ENCODE measurements around the gene STAB1. TPM values are rescaled to one million over a fixed set of nuclear protein-coding genes. Genes with fewer than 3 reads are reported as not detected.

The STAB1 gene
- total and polyA plus RNA-seq, 2 of the 13 experiments (the other 11 are each of a cell fraction or from before 2014, with no cell fraction given): 0.09 to 0.34 TPM

- TF ChIP-seq, protein P1, sequence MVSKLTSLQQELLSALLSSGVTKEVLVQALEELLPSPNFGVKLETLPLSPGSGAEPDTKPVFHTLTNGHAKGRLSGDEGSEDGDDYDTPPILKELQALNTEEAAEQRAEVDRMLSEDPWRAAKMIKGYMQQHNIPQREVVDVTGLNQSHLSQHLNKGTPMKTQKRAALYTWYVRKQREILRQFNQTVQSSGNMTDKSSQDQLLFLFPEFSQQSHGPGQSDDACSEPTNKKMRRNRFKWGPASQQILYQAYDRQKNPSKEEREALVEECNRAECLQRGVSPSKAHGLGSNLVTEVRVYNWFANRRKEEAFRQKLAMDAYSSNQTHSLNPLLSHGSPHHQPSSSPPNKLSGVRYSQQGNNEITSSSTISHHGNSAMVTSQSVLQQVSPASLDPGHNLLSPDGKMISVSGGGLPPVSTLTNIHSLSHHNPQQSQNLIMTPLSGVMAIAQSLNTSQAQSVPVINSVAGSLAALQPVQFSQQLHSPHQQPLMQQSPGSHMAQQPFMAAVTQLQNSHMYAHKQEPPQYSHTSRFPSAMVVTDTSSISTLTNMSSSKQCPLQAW (CRISPR knock-in tag; IDR thresholded peaks at IDR 0.05): peak; percentile 86
- TF ChIP-seq ZNF639 (CRISPR knock-in tag; conservative IDR thresholded peaks at IDR 0.05) (no peak; the same call in 1 of the 2 replicates), ZNF878 (CRISPR knock-in tag; IDR thresholded peaks at IDR 0.05) (peak; percentile 88), ZNF710 (CRISPR knock-in tag; IDR thresholded peaks at IDR 0.05; ENCODE audit: borderline replicate concordance) (no peak; the same call in 1 of the 2 replicates), ZBTB7A (CRISPR knock-in tag; IDR thresholded peaks at IDR 0.05) (peak; percentile 87), ZNF24 (IDR thresholded peaks at IDR 0.05) (no peak), HOXA5 (CRISPR knock-in tag; IDR thresholded peaks at IDR 0.05) (peak; percentile 97), MBNL3 (CRISPR knock-in tag; conservative IDR thresholded peaks at IDR 0.05) (no peak)
- TF ChIP-seq, protein P2, sequence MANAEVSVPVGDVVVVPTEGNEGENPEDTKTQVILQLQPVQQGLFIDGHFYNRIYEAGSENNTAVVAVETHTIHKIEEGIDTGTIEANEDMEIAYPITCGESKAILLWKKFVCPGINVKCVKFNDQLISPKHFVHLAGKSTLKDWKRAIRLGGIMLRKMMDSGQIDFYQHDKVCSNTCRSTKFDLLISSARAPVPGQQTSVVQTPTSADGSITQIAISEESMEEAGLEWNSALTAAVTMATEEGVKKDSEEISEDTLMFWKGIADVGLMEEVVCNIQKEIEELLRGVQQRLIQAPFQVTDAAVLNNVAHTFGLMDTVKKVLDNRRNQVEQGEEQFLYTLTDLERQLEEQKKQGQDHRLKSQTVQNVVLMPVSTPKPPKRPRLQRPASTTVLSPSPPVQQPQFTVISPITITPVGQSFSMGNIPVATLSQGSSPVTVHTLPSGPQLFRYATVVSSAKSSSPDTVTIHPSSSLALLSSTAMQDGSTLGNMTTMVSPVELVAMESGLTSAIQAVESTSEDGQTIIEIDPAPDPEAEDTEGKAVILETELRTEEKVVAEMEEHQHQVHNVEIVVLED (CRISPR knock-in tag; IDR thresholded peaks at IDR 0.05; ENCODE audit: borderline replicate concordance): peak; percentile 79
- TF ChIP-seq, protein P3, sequence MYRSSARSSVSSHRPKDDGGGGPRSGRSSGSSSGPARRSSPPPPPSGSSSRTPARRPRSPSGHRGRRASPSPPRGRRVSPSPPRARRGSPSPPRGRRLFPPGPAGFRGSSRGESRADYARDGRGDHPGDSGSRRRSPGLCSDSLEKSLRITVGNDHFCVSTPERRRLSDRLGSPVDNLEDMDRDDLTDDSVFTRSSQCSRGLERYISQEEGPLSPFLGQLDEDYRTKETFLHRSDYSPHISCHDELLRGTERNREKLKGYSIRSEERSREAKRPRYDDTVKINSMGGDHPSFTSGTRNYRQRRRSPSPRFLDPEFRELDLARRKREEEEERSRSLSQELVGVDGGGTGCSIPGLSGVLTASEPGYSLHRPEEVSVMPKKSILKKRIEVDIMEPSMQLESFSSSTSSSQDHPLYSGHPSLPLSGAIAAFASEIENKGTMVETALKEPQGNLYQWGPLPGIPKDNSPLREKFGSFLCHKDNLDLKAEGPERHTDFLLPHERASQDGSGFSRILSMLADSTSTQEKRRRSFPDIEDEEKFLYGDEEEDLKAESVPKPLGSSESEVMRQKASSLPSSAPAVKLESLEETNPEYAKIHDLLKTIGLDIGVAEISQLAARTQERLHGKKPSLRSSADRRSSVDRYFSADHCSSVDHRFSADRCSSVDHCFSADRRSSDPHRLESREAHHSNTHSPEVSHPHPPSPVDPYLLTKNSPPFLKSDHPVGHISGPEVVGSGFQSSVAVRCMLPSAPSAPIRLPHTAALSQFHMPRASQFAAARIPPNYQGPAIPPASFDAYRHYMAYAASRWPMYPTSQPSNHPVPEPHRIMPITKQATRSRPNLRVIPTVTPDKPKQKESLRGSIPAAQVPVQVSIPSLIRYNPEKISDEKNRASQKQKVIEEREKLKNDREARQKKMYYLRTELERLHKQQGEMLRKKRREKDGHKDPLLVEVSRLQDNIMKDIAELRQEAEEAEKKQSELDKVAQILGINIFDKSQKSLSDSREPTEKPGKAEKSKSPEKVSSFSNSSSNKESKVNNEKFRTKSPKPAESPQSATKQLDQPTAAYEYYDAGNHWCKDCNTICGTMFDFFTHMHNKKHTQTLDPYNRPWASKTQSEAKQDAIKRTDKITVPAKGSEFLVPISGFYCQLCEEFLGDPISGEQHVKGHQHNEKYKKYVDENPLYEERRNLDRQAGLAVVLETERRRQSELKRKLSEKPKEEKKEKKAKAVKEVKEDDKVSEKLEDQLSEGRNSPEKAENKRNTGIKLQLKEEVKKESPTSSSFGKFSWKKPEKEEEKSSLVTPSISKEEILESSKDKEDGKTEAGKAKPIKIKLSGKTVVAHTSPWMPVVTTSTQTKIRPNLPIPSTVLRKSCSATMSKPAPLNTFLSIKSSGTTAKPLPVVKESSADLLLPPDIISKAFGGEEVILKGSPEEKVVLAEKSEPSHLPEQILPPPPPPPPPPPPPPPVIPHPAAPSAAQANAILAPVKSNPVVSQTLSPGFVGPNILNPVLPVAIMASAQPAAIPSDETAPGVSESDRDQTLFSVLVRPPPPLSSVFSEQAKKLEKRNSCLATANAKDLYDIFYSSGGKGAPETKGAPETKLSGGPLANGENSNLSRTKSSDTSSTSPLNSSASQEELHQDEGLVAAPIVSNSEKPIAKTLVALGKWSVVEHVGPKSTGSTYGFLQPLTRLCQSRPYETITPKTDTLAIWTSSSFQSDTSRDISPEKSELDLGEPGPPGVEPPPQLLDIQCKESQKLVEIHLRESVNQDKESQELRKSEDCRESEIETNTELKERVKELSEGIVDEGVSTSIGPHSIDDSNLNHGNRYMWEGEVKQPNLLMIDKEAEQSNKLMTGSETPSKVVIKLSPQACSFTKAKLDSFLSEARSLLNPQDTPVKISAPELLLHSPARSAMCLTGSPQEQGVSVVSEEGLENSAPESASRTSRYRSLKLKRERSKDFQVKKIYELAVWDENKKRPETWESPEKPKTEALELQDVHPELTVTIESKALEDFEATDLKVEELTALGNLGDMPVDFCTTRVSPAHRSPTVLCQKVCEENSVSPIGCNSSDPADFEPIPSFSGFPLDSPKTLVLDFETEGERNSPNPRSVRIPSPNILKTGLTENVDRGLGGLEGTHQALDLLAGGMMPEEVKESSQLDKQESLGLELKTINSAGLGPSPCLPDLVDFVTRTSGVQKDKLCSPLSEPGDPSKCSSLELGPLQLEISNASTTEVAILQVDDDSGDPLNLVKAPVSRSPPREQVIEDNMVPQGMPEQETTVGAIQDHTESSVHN (CRISPR knock-in tag; IDR thresholded peaks at IDR 0.05): peak; percentile 79; the same call in 1 of the 2 replicates
- TF ChIP-seq, protein P4, sequence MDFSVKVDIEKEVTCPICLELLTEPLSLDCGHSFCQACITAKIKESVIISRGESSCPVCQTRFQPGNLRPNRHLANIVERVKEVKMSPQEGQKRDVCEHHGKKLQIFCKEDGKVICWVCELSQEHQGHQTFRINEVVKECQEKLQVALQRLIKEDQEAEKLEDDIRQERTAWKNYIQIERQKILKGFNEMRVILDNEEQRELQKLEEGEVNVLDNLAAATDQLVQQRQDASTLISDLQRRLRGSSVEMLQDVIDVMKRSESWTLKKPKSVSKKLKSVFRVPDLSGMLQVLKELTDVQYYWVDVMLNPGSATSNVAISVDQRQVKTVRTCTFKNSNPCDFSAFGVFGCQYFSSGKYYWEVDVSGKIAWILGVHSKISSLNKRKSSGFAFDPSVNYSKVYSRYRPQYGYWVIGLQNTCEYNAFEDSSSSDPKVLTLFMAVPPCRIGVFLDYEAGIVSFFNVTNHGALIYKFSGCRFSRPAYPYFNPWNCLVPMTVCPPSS (IDR thresholded peaks at IDR 0.05): no peak
Measured at GRCh38 chr3:52536369-52537164, 41.4 kb downstream of the STAB1 start, which contains the start of gene UQCC5 (continued).

Measured in HepG2 (cell line).